CD1c-positive myeloid dendritic cell (primary cell): ENCODE data around the gene LRP2.
"Not testable (repeated sequence)": the region's sequence is repeated elsewhere in the genome, so short reads cannot be mapped to it uniquely, and the experiment has no call there.

Source experiments
- DNase-seq: peaks from one replicate; pipeline ENCODE4 v3.0.0-alpha.2; 2016; ENCODE audit errors: extremely low spot score

LRP2 gene

GRCh38 chr2:169301596-169302335 lies 60.6 kb downstream of the LRP2 start:
- DNase-seq = no peak

DNA sequence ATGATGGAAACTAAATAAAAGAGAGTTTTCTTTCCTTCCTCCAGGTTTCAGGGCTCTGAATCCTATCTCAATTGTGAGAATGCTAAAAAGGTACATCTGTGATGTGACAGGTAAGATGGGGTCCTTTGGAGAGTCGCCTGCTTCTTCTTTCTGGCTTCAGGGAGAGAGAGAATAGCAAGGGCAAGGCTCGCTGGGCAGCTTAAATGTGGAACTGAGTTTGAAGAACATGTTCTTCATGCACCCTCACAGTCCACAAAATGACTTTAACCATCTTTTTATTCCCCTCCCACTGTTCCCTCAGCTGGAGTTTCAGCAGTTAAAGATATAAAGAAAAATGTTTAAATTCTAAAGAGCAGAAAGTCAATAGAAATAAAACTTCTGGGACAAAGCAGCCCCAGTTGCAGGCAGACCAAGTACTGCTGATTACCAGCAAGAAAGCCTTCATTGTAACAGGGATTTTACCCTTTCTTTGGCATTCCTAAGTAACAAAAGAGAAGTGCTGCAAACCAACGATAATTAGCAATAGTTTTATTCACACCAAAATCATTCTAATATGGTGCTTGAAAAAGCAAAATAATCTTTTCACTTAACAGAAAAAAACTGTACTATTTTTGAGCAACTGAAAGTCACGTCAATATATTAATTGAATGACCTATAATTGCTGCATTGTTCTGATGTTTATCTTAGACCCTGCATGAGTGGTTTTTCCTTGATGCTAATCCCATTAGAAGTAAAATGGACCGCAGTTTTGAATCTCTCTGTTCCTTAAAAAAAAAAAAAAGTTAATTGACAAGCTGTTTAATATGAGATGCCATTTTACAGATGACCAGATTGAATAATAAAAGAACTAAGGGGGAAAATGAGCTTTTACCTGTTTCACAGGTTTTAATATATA lies 61.5 kb downstream of the LRP2 start:
- no peak for DNase-seq

- no peak for DNase-seq
These were observed 64.3 kb downstream of the LRP2 start for GRCh38 chr2:169298007-169298406.

DNA sequence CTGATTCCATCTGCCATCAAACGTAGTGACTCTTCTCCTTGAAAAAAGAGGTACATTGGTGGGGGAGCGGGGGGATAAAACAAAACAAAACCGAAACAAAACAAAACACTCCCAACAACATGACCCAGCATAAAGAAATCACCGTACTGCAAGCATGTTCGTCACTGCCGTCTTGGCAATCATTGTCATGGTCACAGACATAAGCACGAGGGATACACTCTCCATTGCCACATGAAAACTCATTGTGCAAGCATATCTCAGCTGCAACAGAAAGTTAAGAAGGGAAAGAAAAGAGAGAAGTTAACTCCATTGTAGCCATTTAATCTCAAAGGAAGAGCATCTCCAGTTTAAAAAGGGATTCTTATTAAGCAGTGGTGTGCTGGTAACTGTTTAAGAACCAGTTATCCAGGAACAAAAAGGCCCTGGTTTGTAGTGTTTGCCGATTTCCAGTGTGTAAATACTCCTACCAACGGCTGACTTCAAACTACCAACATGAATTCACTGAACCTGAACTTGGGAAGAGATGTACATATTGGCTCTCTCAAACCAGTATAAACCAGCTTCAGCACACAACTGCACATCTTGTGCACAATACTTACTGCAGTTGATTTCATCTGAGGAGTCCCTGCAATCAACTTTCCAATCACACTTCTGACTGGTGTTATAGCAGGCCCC lies 68.2 kb downstream of the LRP2 start:
- no peak for DNase-seq

- DNase-seq = no peak
These were observed 70.8 kb downstream of the LRP2 start for GRCh38 chr2:169291517-169291916.

GRCh38 chr2:169290433-169290832 lies 71.9 kb downstream of the LRP2 start:
- no peak for DNase-seq

DNA sequence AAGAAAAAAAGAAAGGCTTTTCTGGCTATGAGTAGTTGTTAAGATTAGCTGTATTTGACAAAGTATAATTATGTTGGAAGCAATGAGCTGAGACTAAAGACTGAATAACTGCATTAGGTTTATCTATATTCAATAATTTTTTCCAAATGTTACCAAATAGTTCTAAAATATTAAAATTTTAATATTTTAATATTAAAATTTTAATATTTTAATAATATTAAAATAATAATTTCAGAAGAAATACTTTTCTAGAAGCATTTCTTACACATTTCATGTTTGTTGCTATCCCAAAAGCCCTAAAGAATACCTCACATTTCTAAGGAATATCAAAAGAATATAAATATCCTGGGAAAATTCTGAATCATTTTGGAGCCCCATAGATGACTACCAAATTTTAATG lies 74.7 kb downstream of the LRP2 start:
- no peak for DNase-seq

GRCh38 chr2:169286624-169287231 lies 75.6 kb downstream of the LRP2 start:
- DNase-seq = no peak

DNA sequence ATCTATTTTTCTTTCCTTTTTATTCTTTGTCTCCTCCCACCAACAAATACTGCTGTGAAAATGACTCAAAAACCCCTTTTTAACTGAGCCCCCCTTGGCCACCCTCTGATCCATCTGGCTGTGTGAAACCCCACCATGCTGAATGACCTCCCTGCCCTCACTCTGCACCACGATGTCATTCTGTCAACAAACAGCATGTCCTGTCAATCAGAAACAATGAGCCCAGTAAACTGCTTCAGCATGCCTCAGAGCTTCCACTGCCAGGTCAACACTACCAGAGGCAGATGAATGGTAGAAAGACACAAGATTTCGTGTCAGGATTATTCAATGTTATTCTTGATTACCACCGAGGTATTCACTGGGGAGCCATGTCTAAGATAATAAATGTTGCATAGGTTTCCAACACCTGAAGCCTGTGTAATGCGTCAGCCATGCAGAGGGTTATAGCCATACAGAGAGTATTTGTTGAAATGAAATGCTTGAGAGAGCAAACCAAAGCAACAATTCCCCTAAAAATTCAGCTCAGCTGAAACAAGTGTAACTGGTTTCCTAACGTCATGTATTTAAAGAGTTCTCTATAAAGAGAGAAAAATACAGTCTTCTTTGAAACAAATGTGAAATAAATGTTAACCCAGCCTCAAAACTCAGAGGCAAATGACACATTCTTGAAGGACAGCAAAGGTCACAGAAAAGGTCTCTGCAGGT lies 76.7 kb downstream of the LRP2 start:
- no peak for DNase-seq

GRCh38 chr2:169280502-169280901 lies 81.8 kb downstream of the LRP2 start:
- no peak for DNase-seq

DNA sequence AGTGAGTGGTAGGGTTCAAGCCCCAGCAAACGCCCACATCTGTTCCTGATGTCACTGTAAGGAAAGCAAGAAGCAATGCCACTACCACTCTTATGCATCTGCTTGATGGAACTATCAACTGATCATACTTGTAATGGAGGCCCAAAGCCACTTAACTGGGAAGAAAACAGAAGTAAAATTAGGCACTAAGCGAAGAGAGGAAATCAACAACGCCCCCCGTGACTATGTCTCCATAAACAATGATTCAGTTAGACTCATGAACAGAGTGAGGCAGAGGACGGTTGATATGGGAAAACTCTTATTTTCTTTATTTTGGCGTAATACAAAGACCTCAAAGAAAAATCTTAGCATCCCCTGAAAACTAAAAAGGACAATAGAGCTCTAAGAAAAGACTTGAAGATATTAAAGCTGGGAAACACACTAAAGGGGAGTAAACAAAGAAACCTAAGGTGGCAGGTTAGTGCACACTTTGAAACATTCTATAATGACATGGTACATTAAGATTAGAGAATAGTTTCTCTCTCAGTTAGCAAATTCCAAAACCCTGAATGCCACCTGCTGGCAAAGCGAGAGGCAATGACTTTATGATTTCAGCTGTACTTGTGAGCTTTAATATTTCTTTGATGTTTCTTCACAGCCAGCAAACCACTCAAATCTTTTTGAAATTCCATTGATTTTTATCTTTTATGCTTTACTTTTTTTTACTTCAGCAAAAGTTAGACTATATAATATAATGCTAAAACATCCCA lies 86.5 kb downstream of the LRP2 start:
- DNase-seq = no peak

- no peak for DNase-seq
These were observed 90.3 kb downstream of the LRP2 start for GRCh38 chr2:169272010-169272409.

DNA sequence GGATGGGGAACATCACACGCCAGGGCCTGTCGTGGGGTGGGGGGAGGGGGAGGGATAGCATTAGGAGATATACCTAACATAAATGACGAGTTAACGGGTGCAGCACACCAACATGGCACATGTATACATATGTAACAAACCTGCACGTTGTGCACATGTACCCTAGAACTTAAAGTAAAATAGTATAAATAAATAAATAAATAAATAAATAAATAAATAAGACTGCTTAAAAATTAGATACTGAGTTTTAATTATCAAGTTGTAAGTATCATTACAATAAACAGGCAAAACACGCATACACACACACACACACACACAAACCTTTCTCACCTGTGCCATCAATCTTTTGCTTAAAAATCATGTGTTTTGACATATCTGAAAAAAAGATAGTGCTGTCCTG lies 91.8 kb downstream of the LRP2 start:
- not testable (repeated sequence) for DNase-seq

DNA sequence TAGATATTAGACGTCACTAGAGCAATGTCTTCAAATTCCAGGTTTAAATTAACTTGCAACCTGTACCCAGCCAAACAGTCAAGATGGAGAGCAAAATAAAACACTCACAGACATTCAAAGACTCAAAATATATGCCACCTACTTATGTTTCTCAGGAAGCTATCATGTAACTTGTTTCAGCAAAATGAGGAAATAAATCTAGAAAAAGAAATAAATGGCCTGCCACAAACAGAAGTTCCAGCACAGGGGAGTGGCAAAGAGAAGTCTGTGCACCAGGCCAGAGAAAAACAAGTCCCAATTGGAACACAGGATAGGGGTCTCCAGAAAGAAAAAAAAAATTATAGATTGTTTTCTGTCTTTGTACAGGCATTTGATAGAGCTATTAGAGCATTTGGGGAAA lies 96.7 kb downstream of the LRP2 start:
- peak; percentile 11 for DNase-seq

- no peak for DNase-seq
These were observed 101.3 kb downstream of the LRP2 start for GRCh38 chr2:169260846-169261642.

GRCh38 chr2:169260246-169260645 lies 102.1 kb downstream of the LRP2 start:
- DNase-seq = no peak

DNA sequence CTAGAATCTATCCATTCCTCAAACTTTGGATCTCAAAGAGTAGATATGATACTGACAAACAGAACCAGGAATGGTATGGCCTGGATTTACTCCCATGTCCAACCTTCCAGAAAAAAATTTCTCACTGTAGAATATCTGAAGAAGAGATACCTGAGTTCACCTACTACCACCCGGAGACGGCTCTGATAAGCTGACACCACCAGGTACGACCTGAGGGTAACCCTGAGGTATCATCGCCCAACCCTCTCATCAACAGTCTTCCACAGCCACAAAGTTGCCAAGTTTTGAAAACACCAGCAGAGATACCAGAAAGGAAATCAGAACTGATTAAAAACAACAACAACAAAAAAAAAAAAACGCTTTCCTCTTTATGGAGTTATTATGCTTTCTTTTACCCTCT lies 102.9 kb downstream of the LRP2 start:
- no peak for DNase-seq

DNA sequence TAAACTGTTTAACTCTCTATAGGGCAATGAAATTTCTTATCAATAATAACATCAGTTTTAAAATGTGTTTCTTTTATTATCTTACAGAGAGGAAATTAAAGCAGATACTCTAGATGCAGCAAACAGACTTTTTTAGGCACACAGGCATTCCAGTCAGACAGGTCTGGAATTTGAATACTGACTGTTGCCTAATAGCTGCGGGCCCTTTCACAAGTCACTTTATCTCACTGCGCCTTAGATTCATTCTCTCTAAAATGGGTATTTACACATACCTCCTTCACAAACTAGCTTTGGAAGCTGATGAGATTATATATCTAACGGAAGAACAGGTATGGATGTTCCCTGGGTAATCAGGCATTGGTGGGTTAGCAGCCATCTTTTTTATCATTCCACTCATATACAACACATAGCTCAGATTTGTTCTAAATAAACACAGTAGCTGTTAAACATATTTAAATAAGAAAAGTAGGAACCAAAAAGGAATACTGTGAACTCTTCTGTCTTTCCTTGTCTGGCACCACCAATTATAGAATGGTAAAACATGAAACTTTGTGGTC lies 104.2 kb downstream of the LRP2 start:
- DNase-seq = no peak

GRCh38 chr2:169254774-169255173 lies 107.6 kb downstream of the LRP2 start:
- DNase-seq = no peak

DNA sequence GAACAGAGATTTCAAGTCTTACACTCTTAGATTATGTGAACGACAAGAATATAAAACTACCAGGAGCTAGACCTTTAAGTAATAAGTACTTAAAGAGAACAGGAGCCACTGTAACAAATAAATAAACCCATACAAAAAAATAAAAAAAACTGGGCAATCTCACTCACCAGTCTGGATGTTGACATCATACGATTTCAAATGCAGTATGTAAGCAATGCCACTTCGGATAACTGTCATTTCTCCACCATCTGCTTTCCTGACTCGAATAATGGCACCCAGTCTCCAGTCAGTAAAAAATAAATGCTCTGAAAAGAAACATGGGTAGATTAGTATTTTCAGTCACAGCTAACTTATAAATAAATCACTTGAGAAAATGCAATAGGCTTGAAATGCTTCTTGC lies 115.1 kb downstream of the LRP2 start:
- no peak for DNase-seq
